Skin of body (tissue), 2 donors: Measurements from ENCODE around the gene NFATC2. TPM values are rescaled to one million over a fixed set of nuclear protein-coding genes. Genes with fewer than 3 reads are reported as not detected.
A peak's percentile ranks its signal among the peaks of the same experiment; 100 is the strongest.

ENCODE experiments used
- DNase-seq: peaks from one replicate; lab custom pipeline; 2025; lab: John Stamatoyannopoulos, UW
- total RNA-seq: library from RNA; depleted of rRNA; stranded (reverse); fragments of >200 nt; gene quantifications from one replicate; pipeline ENCODE4 v1.2.3, GENCODE V29; 2014

The NFATC2 gene
- total RNA-seq, 1 donor from 2014 or later: 6.0 TPM

DNA sequence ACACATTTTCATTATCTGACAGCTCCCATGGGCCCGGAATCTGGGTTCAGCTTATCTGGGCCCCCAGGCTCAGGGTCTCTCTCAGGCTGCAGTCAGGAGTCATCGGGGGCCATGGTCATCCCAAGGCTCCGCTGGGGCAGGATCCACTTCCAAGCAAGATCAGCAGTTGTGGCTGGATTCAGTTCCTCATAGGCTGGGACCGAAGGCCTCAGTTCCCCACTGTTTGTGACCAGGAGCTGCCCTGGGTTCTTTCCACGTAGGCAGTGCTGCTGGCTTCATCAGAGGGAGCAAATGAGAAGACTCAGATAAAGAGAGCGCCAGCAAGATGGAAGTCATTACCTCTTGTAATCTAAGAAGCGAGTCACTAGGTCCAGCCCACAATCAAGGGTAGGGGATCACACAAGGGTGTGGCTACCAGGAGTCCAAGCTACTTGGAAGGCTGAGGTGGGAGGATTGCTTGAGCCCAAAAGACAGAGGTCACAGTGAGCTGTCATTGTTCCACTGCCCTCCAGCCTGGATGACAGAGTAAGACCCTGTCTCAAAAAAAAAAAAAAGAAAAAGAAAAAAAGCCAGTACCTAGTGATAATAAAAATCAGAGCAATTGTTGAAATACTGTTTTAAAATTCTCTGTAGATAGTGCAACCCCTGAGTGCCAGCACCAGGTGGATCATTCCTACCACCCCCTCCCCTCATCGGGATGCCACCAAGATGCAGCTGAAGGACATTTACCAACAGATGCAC is 162.7 kb downstream of the NFATC2 start:
- DNase-seq: no peak

DNA sequence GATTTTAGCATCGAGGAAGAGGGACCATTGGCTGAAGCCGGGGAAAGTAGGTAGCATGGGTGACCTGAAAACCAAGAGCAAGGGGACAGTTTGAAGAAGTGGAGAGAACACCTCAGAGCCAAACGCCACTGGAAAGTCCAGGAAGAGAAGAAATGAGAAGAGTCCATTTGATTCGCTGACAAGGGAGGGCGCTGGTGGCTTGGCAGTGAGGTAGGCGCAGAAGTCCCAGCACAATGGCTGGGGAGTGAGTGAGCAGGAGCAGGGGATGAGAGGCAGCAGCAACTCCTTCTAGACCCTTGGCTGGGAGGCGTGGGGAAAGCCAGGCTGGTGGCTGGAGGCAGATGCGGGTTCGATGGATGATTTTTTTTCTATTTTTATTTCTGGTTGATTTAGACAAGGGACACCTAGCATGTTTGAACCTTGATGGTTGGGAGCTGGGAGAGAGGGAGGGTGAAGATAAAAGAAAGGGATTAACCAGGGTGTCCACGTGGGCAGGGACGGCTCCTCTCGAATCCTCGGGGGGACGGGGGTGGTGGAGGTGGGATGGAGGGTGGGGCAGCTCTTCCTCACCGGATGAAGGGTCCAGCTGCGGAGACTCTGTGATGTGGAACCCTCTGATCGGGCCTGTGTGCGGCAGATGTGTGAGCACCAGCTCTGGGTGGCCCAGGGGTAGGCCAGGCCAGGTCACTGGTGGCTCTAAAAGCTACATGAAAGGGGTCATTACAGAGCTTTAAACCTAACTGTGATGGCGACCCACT is 164.2 kb downstream of the NFATC2 start:
- DNase-seq: no peak

DNA sequence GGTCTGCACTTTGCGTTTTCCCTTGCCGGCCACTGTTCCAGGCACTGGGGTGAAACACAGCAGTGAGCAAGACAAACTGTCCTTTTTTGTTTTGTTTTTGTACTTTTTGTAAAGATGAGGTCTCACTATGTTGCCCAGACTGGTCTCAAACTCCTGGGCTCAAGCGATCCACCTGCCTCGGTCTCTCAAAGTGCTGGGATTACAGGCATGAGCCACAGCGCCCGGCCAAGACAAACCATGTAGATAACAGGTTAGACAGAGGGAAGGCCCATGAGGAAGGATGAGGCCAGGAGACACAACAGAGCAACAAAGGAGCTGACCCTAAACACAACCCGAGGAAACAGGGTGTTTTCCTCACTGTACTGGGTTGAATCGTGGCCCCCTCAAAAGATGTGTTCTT is 165.4 kb downstream of the NFATC2 start:
- DNase-seq: no peak

DNA sequence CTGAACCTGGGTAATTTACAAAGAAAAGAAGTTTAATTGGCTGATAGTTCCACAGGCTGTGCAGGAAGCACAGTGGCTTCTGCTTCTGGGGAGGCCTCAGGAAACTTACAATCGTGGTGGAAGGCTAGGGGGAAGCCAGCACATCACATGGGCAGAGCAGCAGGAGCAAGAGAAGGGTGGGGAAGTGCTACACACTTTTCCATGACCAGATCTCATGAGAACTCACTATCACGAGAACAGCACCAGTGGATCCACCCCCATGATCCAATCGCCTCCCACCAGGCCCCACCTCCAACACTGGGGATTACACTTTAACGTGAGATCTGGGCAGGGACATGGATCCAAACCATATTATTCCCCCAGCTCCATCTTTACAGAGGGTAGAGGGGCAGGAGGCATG is 166.4 kb downstream of the NFATC2 start:
- no peak for DNase-seq

DNA sequence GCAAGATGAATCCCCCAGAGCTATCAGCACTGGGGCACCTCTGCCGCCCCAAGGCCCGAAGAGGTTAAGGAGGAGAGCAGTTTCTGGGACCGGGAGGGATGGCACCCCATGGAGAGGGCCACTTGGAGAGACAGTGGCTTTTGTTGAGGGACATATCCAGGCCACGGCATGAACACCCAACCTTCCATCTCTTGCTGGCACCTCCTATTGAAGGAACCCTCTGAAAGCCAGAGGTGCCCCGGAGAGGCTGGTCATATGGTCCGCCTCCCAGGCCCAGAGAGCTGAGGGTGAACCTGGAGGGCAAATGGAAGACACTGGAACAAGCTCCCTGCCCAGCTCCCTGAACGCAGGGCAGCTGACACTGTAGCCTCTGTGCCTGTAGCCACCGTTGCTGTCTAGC is 167.0 kb downstream of the NFATC2 start:
- DNase-seq: no peak

DNA sequence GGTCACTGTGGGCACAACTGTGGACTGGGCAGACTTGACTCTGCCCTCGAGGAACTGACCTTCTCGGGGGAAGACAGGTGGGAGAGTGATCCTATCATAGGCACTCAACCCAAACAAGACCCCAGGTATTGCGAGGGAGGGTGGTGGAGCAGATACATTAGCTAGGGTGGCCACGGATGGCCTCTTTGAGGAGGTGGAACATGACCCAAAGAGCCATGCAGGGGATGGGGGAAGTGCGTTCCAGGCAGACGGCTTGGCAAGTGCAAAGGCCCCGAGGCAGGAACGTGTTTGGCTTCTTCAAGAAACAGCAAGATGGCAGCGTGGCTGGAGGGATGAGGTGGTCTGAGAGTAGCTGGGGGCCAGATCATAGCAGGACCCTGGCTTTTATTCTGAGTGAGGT is 167.6 kb downstream of the NFATC2 start:
- DNase-seq: no peak

DNA sequence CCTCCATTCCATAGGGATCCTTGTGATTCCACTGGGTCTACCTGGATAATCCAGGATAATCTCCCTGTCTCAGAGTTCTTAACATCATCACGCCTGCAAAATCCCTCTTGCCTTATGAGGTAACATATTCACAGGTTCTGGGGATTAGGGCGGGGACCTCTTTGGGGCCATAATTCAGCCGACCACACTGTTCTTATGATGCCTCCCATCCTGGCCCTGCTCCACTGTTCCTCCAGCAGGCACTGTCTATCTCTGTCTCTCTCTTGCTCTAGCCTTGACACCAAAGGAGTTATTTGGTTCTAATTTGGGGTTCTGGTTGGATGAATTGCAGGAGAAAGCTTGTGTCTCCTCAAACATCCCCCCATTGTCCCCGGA is 168.1 kb downstream of the NFATC2 start:
- DNase-seq: no peak

DNA sequence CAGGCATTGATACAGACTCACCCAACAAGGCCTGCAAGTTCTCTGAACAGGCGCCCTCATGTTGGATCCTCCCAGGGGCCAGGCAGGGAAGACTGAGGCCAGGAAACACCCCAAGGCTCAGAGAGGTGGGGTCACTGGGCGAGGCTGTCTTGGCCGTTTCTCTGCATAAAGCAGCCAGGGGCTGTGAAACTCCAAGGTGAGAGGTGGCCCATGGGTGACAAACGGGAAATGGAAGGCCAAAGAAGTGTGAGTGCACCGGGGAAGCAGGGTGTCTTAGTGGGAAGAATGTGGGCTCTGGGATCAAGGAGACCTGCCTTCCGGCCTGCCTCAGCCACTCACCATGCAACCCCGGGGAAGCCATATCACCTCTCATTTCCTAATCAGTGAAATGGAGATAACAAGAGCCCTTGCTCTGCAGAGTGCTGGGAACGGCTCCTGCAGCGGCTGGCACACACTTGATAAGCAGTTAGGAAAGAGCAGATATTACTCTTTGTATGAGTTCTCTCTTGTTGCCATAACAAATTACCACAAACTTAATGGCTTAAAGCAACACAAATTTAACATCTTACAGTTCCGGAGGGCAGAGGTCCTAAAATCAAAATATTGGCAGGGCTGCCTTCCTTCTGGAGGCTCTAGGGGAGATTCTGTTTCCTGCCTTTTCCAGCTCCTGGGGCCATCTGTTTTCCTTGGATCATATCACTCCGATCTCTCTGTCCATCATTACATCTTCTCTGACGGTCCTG is 168.6 kb downstream of the NFATC2 start:
- DNase-seq: peak; percentile 31

DNA sequence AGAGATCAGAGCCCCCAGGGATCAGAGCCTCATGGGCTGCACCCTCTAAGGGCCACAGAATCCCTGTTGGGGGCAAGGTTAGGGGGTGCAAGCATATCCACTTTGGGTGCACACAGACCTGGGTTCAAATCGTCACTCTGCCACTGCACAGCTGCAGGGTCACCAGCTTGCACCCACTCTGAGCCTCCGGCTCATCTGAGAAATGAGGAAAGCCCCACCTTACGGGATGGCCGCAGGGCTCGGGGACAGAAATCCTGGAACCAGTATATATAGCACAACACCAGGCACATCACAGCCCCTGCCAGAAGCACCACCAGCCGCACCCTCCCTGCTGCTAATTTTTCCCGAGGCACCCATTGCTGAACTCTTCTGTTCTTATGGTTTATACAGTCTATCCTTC is 169.6 kb downstream of the NFATC2 start:
- DNase-seq: no peak

DNA sequence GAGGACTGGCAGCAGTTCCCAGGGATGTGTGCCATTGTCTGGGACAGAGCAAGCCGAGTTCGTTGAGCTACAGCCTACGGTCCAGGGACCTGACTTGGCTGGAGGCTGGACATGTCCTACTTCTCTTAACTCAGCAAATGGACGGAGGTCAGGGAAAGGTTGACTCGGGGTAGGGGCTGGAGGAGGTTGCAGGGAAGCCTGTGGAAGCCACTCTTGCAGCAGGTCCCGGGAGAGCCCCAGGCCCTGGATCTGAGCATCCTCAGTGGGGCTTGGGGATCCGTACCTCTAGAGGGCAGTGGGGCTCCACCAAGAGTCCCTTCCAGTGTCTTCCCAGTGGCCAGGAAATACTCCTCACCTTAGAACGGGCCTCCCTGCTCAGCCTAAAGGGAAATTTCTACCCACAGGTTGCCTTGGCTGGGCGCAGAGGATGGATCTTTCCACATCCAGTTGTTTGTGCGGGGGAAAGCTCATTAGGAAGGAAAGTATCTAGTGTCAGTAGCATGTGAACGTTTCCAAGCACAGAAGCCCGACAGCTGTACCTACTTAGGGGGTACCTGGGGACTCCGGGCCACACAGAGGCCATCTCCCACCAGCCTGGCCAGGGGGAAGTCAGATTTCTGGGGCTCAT is 170.2 kb downstream of the NFATC2 start:
- peak; percentile 48 for DNase-seq

DNA sequence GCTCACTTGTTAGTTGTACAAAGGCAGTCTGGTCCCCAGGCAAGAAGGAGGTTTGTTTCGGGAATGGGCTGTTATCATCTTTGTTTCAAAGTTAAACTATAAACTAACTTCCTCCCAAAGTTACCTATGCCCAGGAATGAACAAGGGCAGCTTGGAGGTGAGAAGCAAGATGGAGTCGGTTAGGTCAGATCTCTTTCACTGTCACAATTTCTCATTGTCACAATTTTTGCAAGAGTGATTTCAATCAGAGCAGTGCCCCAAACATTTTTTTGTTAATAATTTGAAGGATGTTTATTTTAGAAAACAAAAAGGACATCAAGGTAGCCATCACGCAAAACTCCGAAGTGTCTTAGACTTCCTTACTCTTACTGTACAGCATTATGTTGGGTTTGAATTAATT is 170.8 kb downstream of the NFATC2 start:
- no peak for DNase-seq

DNA sequence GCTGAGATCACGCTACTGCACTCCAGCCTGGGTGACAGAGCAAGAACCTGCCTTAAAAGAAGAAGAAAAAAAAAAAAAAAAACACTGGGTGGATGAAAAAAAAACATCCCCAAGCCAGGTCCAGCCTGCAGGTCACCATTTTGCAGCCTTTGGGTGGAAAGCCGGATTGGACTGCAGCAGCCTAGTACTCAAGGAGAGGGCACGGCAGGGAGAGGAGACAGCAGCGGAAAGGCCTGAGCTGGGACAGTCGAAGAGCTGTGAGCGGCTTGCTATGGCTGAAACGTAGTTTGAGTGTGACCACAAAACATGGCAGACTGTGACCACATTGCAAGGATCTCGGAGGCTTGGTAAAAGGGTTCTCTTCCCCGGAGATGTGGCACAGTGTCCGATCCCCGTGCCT is 173.0 kb downstream of the NFATC2 start:
- DNase-seq: no peak

DNA sequence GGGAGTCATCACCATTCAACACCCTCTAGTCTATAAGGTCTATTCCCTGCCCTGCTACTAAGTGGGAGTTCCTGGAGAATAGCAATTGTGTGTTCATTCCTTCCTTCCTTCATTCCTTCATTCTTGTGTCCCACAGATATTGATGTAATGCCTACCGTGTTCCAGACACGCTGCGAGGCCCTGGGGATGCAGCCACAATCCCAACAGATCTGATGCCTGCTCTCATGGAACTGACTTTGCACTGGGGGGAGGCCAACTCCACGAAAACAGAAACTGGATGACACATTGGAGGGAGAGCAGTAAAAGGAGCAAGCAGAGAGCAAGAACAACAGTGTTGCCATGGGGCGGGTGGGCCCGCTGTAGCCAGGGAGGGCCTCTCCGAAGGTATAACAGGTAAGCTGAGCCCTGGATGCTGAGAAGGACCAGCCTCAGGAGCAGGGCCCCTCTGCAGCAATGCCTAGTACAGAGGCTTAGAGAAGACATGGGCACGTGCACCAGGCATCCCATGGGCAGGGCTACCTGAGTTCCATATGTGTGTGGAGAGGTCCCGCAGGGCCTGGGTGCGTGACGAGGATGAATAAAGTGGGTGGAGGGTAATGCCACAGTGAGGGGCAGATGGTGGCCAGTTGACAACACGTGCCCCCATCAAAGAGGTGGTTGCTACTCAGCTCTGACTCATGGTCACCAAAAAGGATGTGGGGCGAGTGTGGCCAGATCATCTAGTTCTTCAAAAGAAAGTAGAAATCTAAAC is 173.9 kb downstream of the NFATC2 start:
- no peak for DNase-seq

DNA sequence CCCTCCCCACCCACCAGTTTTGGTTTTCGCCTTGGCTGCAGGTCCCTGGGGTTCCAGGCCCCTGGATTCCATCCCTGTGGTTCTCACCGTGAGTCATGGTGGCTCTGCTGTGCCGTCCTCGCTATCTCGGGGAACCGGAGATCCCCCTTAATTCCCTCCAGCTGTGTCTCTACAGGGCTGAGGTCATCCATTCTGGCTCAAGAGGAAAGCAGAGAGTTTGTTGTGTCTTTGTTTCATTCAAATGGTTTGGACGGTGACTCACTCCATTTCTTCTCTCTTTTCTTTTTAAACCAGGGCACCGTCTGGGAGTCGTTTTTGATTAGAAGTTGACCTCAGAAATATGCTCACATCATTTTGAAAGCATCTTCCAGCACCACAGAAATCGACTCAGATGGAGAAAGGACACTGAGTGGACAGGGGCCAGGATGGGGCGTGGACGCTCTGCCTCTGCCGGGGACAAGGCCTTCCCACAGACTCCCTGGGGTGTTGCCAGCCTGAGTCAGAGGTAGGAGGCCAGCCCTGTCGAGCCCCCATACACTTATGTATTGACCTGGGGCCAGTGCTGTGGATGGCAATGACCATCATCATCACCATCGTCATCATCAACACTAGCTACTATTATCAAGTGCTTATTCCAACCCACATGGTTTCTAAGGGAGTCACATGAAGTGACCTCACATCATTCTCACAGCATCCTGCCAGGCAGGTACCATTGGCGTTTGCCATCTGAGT is 176.2 kb downstream of the NFATC2 start:
- peak; percentile 24 for DNase-seq

DNA sequence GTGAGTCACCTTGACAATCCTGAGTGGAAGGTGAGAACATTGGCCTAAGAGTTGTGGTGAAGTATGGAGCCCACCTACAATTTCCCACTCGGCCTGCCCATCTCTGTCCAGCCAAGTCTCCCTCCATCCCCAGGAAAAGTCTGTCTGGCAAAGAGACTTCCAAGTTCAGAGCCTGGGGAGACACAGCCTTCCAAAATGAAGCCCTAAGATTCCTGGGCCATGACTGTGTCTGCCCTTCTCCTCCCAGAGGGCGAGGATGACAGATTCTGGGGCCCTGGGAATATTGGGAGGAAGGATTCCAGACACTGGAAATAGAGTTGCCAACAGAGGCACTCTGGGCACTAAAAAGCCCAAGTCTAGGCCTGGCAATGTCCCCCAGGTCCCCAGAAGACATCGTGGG is 176.8 kb downstream of the NFATC2 start:
- DNase-seq: no peak

DNA sequence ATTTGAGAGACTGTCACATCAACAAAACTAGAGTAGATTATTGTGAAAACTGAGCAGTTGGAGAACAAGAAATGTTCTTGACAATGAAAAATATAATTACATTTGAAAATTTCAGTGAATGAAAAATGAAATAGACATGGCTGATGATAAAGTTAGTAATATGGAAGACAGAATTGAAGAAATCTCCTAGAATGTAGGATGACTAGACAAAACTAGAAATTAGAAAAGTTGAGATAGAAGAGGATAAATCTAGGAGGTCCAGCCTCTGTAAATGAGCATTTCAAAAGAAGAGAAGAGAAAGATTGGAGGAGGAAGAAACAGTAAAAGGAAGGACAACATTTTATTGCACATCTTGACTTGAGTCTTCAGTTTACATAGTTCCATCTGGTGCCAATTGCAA is 178.7 kb downstream of the NFATC2 start:
- no peak for DNase-seq

DNA sequence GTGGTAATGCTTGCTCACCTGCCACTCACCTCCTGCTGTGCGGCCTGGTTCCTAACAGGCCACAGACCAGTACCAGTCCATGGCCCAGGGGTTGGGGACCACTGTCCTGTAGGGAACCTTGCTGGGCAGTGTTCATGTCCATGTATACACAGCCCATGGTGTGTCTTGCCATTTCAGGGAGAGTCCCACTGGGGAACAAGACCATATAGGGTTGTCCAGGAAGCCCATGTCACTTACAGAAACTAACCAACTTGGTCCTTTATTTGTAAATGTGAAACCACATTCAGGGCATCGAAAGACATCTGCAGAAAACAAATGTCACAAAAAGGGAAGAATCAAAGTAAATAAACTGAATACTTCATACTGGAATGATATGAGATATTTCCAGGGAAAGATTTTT is 179.1 kb downstream of the NFATC2 start:
- DNase-seq: no peak

DNA sequence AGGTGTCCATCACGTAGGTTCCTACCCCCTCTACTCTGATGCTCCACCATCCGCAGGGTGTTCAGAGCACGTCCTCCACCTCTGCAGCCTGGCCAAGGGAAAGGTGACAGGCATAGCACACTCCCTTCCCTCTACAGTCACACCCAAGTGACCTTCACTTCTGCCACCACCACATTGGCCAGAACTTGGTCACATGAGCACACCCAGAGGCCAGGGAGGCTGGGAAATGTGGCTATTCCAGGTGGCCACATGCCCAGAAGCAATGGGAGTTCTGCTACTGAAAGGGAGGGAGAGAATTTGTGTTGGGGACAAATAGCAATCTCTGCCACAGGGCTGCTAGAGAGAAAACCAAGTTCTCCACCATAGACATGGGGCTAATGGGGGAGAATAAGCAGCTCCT is 180.3 kb downstream of the NFATC2 start:
- DNase-seq: no peak

DNA sequence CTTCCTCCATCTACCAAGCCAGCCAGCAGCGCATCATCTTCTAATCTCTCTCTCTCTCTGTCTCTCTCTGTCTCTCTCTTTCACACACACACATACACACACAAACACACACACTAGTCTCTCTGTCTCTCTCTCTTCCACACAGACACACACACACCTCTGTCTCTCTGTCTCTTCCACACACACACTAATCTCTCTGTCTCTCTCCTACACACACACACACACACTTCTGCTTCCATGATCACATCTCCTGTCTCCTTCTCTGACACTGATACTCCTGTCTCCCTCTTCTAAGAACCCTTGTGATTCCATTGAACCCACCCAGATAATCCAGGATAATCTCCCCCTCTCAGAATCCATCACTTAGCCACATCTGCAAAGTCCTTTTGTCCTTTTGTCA is 181.3 kb downstream of the NFATC2 start:
- no peak for DNase-seq

DNA sequence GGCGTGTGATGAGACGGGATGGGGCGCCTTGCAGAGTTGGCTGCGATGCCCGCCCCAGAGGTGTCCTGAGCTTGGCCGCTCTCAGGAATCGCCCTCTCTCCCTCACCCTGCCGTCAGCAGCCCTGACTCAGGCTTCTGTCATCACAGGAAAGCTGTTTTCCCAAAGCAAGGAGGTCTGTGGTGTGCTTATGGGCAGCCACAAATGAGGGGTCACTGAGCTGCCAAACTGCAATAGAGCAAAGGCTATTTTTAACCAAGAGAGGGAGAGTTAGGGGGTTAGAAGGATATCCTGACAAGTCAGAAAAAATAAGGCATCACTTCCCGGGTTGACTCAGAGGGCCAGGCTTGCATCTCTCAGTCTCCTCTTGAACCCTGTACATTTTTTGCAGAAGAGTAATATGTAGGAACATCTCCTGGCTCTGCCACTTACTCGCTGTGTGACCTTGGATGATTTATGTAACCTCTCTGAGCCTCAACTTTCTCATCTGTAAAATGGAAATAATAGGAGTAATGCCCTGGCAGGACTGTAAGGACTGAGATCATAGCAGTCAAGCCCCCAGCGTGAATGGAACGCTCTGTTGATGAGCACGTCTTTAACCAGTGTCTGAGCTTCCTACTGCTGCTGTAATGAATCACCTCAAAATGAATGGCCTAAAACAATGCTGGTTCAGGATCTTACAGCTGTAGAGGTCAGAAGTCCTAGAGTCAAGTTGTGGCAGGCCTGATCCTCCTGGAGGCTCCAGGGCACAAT is 181.9 kb downstream of the NFATC2 start:
- no peak for DNase-seq
